ENCODE results near the gene NDUFB11. TPM values are rescaled to one million over a fixed set of nuclear protein-coding genes. Genes with fewer than 3 reads are reported as not detected.

The NDUFB11 gene
- total RNA-seq, 5 donors from 2014 or later (not counting 1 experiment from before 2014, with no cell fraction given): 52.9 to 64.1 (median 57.8) TPM

DNA sequence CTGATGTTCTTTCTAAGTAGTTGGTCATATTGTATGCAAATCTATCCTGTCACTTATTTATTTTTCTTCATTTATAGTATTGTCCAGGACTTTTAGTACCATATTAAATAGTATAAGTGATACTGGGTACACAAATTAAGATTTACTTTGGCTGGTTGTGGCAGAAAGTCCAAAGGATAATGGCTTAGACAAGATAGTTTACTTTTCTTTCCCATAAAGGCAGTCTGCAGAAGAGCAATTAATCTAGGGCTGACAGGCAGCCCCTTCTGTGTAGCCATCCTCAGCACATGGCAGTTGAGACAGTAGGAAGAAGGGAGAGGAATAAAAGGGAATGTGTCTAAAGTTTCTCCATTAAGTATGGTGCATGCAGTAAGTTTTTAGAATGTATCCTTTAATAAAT, 6.9 kb upstream of the NDUFB11 start:
- ATAC-seq (replicated peaks in 1 of 4) (no peak), DNase-seq (no peak)
- Mint-ChIP-seq H3K4me1 (peaks cover 20 to 25% (median 23%) of the 10 kb centered on the region in 3 donors), H3K4me3 (no peak overlapping the region), H3K27ac (no peak overlapping the region), H3K9me3 (no peaks in the 10 kb centered on the region), H3K36me3 (peaks cover 12% of the 10 kb centered on the region), H3K27me3 (peaks cover 0 to 6% of the 10 kb centered on the region in 2 donors)
- Histone ChIP-seq H3K27ac (ENCODE audit: low read length) (no peak overlapping the region), H3K36me3 (ENCODE audit: control insufficient read depth in 2 of 2, extremely low read depth in 1 of 2, insufficient read depth in 1 of 2, low read length in 1 of 2) (peaks cover 0 to 12% of the 10 kb centered on the region in 2 donors), H3K4me1 (ENCODE audit: control insufficient read depth in 1 of 2, extremely low read depth in 1 of 2, insufficient read depth in 2 of 2, low read length in 2 of 2) (peaks cover 0 to 15% of the 10 kb centered on the region in 2 experiments), H3K4me3 (ENCODE audit: control insufficient read depth in 1 of 2, extremely low read depth in 1 of 2, low read length in 1 of 2) (no peak overlapping the region), H3K27me3 (replicated peaks in 1 of 2; ENCODE audit: control insufficient read depth in 2 of 2, extremely low read depth in 1 of 2, insufficient read depth in 2 of 2, low read length in 1 of 2) (no peaks in the 10 kb centered on the region), H3K9me3 (no peaks in the 10 kb centered on the region)
- ChIA-PET POLR2A (no interaction called here), CTCF (no interaction called here)

DNA sequence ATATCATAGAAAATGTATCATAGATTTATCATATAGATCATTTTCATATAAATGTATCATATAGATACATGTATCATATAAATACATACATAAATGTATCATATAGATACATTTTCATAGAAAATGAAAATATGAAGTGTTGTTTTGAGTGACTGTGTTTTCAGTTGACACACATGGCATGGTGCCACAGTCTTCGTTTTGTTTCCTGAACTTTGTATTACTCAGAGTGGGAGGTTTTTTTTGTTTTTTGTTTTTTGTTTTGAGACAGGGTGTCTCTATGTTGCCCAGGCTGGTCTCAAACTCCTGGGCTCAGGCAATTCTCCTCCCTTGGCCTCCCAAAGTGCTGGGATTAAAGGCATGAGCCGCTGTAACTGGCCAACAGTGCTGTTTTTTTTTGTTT, 4.4 kb upstream of the NDUFB11 start:
- Histone ChIP-seq H3K4me1 (ENCODE audit: control insufficient read depth in 1 of 2, extremely low read depth in 1 of 2, insufficient read depth in 2 of 2, low read length in 2 of 2) (peaks cover 0 to 25% of the 10 kb centered on the region in 2 experiments), H3K27me3 (replicated peaks in 1 of 2; ENCODE audit: control insufficient read depth in 2 of 2, extremely low read depth in 1 of 2, insufficient read depth in 2 of 2, low read length in 1 of 2) (no peaks in the 10 kb centered on the region), H3K9me3 (no peaks in the 10 kb centered on the region), H3K4me3 (ENCODE audit: control insufficient read depth in 1 of 2, extremely low read depth in 1 of 2, low read length in 1 of 2) (no peak overlapping the region), H3K27ac (ENCODE audit: low read length) (no peak overlapping the region), H3K36me3 (ENCODE audit: control insufficient read depth in 2 of 2, extremely low read depth in 1 of 2, insufficient read depth in 1 of 2, low read length in 1 of 2) (peaks cover 0 to 10% of the 10 kb centered on the region in 2 donors)
- Mint-ChIP-seq H3K9me3 (no peaks in the 10 kb centered on the region), H3K27me3 (peaks cover 0 to 6% of the 10 kb centered on the region in 2 donors), H3K4me3 (no peak overlapping the region), H3K27ac (no peak overlapping the region), H3K4me1 (peaks cover 28 to 32% (median 30%) of the 10 kb centered on the region in 3 donors), H3K36me3 (peaks cover 12% of the 10 kb centered on the region)
- ATAC-seq (replicated peaks in 1 of 4): no peak
- no peak for DNase-seq
- CTCF ChIA-PET: no interaction called here
- WGBS (ENCODE audit: insufficient coverage): no CpG with 5 or more reads among the region's 2 CpGs
- POLR2A ChIA-PET: no interaction called here

DNA sequence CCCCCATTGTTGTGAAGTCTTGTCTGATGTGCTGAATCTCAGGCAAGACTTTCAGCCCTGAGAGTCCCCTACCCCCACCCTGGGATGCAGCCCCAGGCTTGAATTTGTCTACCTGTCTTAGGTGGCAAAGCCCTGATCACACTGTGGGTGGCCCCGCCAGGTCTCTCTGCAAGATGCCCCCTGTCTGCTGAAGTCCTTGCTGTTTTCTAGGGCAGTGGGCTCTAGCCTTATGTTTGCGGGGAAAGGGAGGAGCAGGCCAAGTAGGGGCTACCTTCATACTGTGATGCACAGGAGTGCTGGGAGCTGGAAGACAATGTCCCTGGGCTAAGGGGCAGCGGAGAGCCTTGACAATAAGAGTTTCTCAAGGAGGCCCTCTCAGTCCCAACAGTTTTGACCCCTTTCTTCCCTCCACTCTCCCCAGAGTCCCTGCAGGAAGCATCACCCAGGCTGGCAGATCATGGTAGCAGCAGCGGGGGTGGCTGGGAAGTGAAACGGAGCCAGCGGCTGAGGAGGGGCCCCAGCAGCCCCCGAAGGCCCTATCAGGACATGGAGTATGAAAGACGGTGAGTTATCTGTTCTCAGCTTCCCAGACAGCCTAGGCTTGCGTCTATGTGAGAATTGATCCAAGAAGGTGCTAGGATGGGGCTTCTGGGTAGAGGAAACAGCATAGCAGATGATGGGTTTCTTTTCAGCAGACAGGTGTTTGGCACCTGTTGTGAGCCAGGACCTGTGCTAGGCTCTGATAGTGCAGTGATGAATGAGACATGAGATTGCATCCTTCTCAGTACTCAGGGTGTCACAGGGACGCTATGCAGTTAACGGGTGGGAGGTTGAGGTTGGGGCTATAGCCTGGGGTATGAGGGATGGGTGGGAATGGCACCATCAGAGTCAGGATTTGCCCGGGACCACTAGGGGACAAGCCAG, 2.7 kb upstream of the NDUFB11 start:
- no peaks in the 10 kb centered on the region for H3K27me3 ChIP-seq (replicated peaks in 1 of 2; ENCODE audit: control insufficient read depth in 2 of 2, extremely low read depth in 1 of 2, insufficient read depth in 2 of 2, low read length in 1 of 2)
- Mint-ChIP-seq H3K27ac (peak overlapping the region; percentile 46 to 55), H3K27me3 (peaks cover 0 to 6% of the 10 kb centered on the region in 2 donors), H3K36me3 (peaks cover 19% of the 10 kb centered on the region), H3K4me3 (peak overlapping the region; percentile 31 to 97 (median 44)), H3K9me3 (no peaks in the 10 kb centered on the region), H3K4me1 (peaks cover 36 to 45% (median 39%) of the 10 kb centered on the region in 3 donors)
- WGBS (ENCODE audit: insufficient coverage): 80% methylated on average over 6 of the region's 12 CpGs
- H3K36me3 ChIP-seq (ENCODE audit: control insufficient read depth in 2 of 2, extremely low read depth in 1 of 2, insufficient read depth in 1 of 2, low read length in 1 of 2): peaks cover 0 to 12% of the 10 kb centered on the region in 2 donors
- no peak for DNase-seq
- H3K9me3 ChIP-seq: no peaks in the 10 kb centered on the region
- ChIA-PET CTCF (no interaction called here), POLR2A (no interaction called here)
- no peak overlapping the region for H3K27ac ChIP-seq (ENCODE audit: low read length)
- peaks cover 3 to 35% of the 10 kb centered on the region in 2 experiments for H3K4me1 ChIP-seq (ENCODE audit: control insufficient read depth in 1 of 2, extremely low read depth in 1 of 2, insufficient read depth in 2 of 2, low read length in 2 of 2)
- no peak overlapping the region for H3K4me3 ChIP-seq (ENCODE audit: control insufficient read depth in 1 of 2, extremely low read depth in 1 of 2, low read length in 1 of 2)
- ATAC-seq (replicated peaks in 1 of 4): no peak

DNA sequence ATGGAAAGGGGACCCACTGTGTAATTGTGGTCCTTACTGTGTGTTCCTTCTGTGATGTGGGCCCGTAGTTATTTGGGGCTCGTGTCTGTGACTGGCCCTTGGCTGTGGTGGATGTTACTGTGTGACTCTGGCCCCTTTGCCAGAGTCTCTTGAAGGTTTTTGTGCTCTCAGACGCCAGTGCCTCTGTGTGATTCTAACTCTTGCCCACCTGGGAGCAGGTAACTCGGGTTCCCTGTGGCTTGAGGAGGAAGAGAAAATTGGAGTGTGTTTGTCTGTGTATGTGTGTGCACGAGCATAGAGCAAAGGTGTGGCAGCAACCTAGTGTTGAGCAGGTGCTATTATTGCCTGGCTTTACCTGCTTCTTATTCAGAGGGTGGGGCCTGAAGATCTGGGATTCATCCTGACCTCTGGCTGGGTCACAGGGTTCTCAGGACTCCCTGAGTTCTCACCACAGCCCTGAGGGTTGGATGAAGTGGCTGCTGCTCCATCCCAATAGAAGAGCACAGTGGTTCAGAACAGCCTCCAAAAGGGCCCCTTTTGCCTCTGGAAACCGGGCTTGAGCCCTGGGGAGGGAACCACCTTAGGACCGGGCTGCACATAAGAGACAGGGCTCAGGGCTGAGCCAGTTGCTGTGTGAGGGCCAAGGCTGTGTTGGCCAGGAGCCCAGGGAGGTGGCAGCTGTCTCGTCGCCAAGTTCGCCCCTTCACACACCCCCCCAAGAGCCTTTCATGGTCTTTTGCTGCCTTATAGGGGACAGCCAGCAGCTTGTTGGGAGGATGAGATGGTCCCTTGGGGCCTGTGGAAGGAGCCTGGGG, 1.8 kb upstream of the NDUFB11 start:
- Histone ChIP-seq H3K9me3 (no peaks in the 10 kb centered on the region), H3K36me3 (ENCODE audit: control insufficient read depth in 2 of 2, extremely low read depth in 1 of 2, insufficient read depth in 1 of 2, low read length in 1 of 2) (peaks cover 0 to 12% of the 10 kb centered on the region in 2 donors), H3K4me3 (ENCODE audit: control insufficient read depth in 1 of 2, extremely low read depth in 1 of 2, low read length in 1 of 2) (peak overlapping the region; percentile 74 to 92), H3K4me1 (ENCODE audit: control insufficient read depth in 1 of 2, extremely low read depth in 1 of 2, insufficient read depth in 2 of 2, low read length in 2 of 2) (peaks cover 3 to 35% of the 10 kb centered on the region in 2 experiments), H3K27ac (ENCODE audit: low read length) (peak overlapping the region; percentile 18), H3K27me3 (replicated peaks in 1 of 2; ENCODE audit: control insufficient read depth in 2 of 2, extremely low read depth in 1 of 2, insufficient read depth in 2 of 2, low read length in 1 of 2) (no peaks in the 10 kb centered on the region)
- WGBS (ENCODE audit: insufficient coverage): 0% methylated on average over 3 of the region's 10 CpGs
- ChIA-PET POLR2A (no interaction called here), CTCF (no interaction called here)
- Mint-ChIP-seq H3K27ac (peak overlapping the region; percentile 96 to 97), H3K4me1 (peaks cover 36 to 46% (median 37%) of the 10 kb centered on the region in 3 donors), H3K36me3 (peaks cover 23% of the 10 kb centered on the region), H3K9me3 (no peaks in the 10 kb centered on the region), H3K4me3 (peak overlapping the region; percentile 95 to 99 (median 97)), H3K27me3 (peaks cover 0 to 6% of the 10 kb centered on the region in 2 donors)
- ATAC-seq (replicated peaks in 1 of 4) (no peak), DNase-seq (no peak)

DNA sequence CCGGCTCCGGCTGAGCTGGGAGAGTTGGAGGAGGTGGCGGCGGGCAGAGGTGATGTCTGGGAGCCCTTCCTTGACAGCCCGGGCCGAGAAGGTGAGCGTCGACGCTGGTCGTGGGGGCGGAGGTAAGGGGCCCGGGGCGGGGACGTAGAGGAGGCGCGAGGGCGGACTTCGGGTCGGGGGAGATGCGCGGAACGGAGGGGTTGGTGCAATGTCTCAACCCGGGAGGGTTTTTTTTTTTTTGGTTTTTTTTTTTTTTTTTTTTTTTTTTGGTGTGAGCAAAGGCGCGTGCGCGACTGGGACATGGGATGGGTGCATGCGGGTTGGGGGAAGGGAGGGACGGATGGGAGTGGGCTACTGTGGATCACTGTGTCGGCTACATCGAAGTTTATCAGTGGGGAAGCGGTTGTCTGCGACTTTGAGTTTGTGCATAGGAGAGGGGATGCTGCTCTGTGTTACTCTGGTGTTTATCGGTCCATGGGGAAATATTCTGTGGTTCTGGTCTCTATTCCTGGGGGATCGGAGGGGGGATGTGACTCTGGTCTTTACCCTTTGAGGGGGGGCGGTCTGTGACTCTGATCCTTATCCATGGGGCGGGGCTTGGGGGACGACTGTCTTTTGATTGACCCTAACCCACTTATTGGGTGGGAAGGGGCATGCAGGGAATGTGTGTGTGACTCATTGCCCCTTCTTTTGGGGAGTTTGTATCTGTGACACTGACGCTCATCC, 1.1 kb upstream of the NDUFB11 start:
- H3K36me3 Mint-ChIP-seq: peaks cover 23% of the 10 kb centered on the region
- H3K27me3 Mint-ChIP-seq: peaks cover 0 to 6% of the 10 kb centered on the region in 2 donors
- Histone ChIP-seq H3K4me1 (ENCODE audit: control insufficient read depth in 1 of 2, extremely low read depth in 1 of 2, insufficient read depth in 2 of 2, low read length in 2 of 2) (peaks cover 3 to 35% of the 10 kb centered on the region in 2 experiments), H3K4me3 (ENCODE audit: control insufficient read depth in 1 of 2, extremely low read depth in 1 of 2, low read length in 1 of 2) (peak overlapping the region; percentile 74 to 92), H3K36me3 (ENCODE audit: control insufficient read depth in 2 of 2, extremely low read depth in 1 of 2, insufficient read depth in 1 of 2, low read length in 1 of 2) (peaks cover 0 to 12% of the 10 kb centered on the region in 2 donors), H3K9me3 (no peaks in the 10 kb centered on the region), H3K27ac (ENCODE audit: low read length) (peak overlapping the region; percentile 92), H3K27me3 (replicated peaks in 1 of 2; ENCODE audit: control insufficient read depth in 2 of 2, extremely low read depth in 1 of 2, insufficient read depth in 2 of 2, low read length in 1 of 2) (no peaks in the 10 kb centered on the region)
- DNase-seq: peak in 7 of 35 experiments; percentile 7 to 25 (median 18)
- peak; percentile 10 to 21 (median 20) for ATAC-seq (replicated peaks in 1 of 4)
- H3K27ac Mint-ChIP-seq: peak overlapping the region; percentile 96 to 97
- H3K4me1 Mint-ChIP-seq: peaks cover 31 to 46% (median 37%) of the 10 kb centered on the region in 3 donors
- H3K4me3 Mint-ChIP-seq: peak overlapping the region; percentile 95 to 99 (median 97)
- CTCF ChIA-PET: interaction anchor here in 1 of 2 donors (0.7 to 1.4 kb wide), 5 partner anchors 17 to 387 kb away, joined by 3 to 7 read pairs (median 5); partner anchors contain the start of gene SLC9A7
- WGBS (ENCODE audit: insufficient coverage): 0% methylated on average over 12 of the region's 39 CpGs
- POLR2A ChIA-PET: interaction anchor here in 1 of 2 donors (0.6 to 1.3 kb wide), 4 partner anchors 72 to 504 kb away, joined by 4 to 13 read pairs (median 5); partner anchors contain the start of gene ELK1
- H3K9me3 Mint-ChIP-seq: no peaks in the 10 kb centered on the region
